Thyroid gland (tissue), 4 donors: ENCODE data around the gene ARRDC4.

Source experiments
- POLR2A ChIP-seq, 2 donors: fragments of 450-650 bp; IDR thresholded peaks; one replicate each; pipeline ENCODE4 v1.6.1; 2017; ENCODE audit warnings: antibody characterized with exemption in 2 of 2, mild to moderate bottlenecking in 2 of 2, moderate library complexity in 1 of 2
- TF ChIP-seq, protein P1 (sequence below), 6 experiments: fragments of 200-600 bp in 3 of 6; fragments of 450-650 bp in 3 of 6; sonication (generic) in 3 of 6; IDR thresholded peaks; one replicate each; pipeline ENCODE4 v1.5.1; 2016 to 2019; ENCODE audit warnings: antibody characterized with exemption in 6 of 6, mild to moderate bottlenecking in 2 of 6, inconsistent platforms in 1 of 6, moderate library complexity in 1 of 6

GRCh38 chr15:97915261-97915660 is 45.2 kb upstream of the ARRDC4 start:
- TF ChIP-seq, protein P1, sequence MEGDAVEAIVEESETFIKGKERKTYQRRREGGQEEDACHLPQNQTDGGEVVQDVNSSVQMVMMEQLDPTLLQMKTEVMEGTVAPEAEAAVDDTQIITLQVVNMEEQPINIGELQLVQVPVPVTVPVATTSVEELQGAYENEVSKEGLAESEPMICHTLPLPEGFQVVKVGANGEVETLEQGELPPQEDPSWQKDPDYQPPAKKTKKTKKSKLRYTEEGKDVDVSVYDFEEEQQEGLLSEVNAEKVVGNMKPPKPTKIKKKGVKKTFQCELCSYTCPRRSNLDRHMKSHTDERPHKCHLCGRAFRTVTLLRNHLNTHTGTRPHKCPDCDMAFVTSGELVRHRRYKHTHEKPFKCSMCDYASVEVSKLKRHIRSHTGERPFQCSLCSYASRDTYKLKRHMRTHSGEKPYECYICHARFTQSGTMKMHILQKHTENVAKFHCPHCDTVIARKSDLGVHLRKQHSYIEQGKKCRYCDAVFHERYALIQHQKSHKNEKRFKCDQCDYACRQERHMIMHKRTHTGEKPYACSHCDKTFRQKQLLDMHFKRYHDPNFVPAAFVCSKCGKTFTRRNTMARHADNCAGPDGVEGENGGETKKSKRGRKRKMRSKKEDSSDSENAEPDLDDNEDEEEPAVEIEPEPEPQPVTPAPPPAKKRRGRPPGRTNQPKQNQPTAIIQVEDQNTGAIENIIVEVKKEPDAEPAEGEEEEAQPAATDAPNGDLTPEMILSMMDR (IDR thresholded peaks at IDR 0.05): no peak
- no peak for TF ChIP-seq POLR2A (IDR thresholded peaks at IDR 0.05)
